Bronchial epithelial cell (primary cell): ENCODE data around the gene FHIT. TPM values are rescaled to one million over a fixed set of nuclear protein-coding genes. Genes with fewer than 3 reads are reported as not detected.
A peak's percentile ranks its signal among the peaks of the same experiment; 100 is the strongest.

Source experiments
- DNase-seq: peaks from one replicate; pipeline ENCODE4 v3.0.0-alpha.2; 2010; ENCODE audit warnings: low read depth
- FAIRE-seq: peaks from 2 replicates; lab custom pipeline; 2011; peaks lifted over from hg19 to GRCh38; lab: Jason Lieb, UNC
- H3K27me3 ChIP-seq: 2 replicates; pipeline ENCODE4 v1.5.1; 2011; ENCODE audit warnings: low read length; ENCODE audit not compliant: control insufficient read depth, insufficient read depth
- H3K36me3 ChIP-seq: 2 replicates; pipeline ENCODE4 v1.5.1; 2011; ENCODE audit warnings: low read length; ENCODE audit not compliant: control insufficient read depth, insufficient read depth
- H3K4me3 ChIP-seq: 2 replicates; pipeline ENCODE4 v1.5.1; 2011; ENCODE audit warnings: mild to moderate bottlenecking, low read depth, low read length, control low read depth
- total RNA-seq: library from RNA; depleted of rRNA; stranded (reverse); fragments of >200 nt; gene quantifications from 2 replicates; pipeline ENCODE4 v1.2.1, GENCODE V29; 2014
- TF ChIP-seq, protein P1 (sequence below): IDR thresholded peaks from 2 replicates; pipeline ENCODE4 v1.5.1; 2011; ENCODE audit warnings: mild to moderate bottlenecking, moderate library complexity, low read length, control low read depth, inconsistent platforms; ENCODE audit not compliant: insufficient read depth, severe bottlenecking

Gene FHIT
- total RNA-seq, 1 donor from 2014 or later = 1.6 TPM

DNA sequence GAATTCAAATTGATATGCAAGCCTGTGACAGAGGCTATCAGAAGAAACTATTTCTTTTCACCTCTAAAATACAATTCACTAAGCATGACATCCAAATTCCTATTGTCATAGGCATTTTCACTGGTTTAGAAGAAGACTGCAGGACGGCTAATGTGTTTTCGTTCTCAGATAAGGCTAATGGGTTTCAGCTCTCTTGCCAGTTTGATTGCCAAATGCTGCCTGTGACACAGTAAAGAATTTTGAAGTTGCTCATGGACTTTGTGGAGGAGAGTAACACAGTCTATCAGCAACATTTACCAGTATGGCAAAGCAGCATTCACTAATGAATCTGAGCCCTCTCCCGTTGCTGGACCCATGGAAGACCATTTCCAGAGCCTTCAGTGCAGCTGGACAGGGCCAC, 948.1 kb downstream of the FHIT start:
- no peaks in the 10 kb centered on the region for H3K36me3 ChIP-seq
- DNase-seq (no peak), FAIRE-seq (no peak)
- TF ChIP-seq, protein P1, sequence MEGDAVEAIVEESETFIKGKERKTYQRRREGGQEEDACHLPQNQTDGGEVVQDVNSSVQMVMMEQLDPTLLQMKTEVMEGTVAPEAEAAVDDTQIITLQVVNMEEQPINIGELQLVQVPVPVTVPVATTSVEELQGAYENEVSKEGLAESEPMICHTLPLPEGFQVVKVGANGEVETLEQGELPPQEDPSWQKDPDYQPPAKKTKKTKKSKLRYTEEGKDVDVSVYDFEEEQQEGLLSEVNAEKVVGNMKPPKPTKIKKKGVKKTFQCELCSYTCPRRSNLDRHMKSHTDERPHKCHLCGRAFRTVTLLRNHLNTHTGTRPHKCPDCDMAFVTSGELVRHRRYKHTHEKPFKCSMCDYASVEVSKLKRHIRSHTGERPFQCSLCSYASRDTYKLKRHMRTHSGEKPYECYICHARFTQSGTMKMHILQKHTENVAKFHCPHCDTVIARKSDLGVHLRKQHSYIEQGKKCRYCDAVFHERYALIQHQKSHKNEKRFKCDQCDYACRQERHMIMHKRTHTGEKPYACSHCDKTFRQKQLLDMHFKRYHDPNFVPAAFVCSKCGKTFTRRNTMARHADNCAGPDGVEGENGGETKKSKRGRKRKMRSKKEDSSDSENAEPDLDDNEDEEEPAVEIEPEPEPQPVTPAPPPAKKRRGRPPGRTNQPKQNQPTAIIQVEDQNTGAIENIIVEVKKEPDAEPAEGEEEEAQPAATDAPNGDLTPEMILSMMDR = no peak
- no peak overlapping the region for H3K4me3 ChIP-seq
- no peaks in the 10 kb centered on the region for H3K27me3 ChIP-seq

DNA sequence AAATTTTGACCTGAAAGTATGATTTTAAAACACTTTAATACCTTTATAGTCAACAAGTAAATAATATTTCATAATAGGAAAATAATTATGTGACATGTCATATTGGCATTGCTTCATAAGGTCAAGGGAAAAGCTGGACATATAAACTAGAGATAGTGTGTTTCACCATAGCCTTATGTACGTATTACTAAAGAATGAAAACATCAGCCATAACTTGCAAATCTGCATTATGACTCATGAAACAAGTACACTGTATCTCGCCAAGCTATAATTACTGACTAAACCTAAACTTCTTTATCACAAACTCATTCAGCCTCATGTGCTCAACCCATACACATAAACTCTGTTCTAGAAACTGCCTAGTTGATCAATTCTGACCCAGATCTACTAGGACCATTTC, 950.1 kb downstream of the FHIT start:
- TF ChIP-seq, protein P1 = no peak
- Histone ChIP-seq H3K4me3 (no peak overlapping the region), H3K27me3 (no peaks in the 10 kb centered on the region), H3K36me3 (no peaks in the 10 kb centered on the region)
- FAIRE-seq = no peak
- peak; percentile 74 for DNase-seq

DNA sequence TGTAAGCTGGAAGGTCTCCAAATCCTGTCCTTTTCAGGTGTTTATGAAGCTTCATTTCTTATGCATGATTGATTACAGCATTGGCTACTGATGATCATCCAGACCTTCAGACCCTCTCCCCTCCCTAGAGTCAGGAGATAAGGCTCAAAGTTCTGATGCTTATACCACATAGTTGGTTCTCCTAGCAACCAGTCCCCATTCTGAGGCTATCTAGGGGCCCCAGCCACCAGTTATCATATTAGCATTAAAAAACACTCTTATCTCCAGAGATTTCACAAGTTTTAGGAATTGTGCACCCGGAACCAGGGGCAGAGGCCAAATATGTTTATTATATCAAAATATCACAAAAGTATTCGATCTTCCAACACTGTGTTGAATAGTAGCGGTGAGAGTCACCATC, 953.1 kb downstream of the FHIT start:
- FAIRE-seq = no peak
- Histone ChIP-seq H3K36me3 (no peaks in the 10 kb centered on the region), H3K27me3 (no peaks in the 10 kb centered on the region), H3K4me3 (no peak overlapping the region)
- no peak for DNase-seq
- TF ChIP-seq, protein P1 = no peak

DNA sequence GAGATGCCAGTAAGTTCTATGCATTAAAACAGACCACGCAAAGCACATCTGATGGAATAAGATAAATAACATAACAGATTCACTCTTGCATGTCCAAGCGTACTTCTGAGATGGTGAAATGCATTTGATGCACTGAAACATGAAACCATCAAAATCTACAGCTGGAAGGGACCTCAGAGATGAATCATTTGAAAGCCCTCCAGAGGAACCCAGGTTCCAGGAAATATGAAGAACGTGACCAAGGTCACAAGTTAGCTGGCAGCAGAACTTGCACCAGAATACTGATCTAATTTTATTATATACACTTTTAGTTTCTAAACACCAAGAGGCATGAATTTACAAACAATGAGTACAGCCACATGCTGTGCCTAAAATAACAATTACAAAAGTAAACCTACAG, 957.1 kb downstream of the FHIT start:
- TF ChIP-seq, protein P1 = no peak
- FAIRE-seq (no peak), DNase-seq (peak; percentile 3)
- Histone ChIP-seq H3K4me3 (no peak overlapping the region), H3K27me3 (no peaks in the 10 kb centered on the region), H3K36me3 (no peaks in the 10 kb centered on the region)

DNA sequence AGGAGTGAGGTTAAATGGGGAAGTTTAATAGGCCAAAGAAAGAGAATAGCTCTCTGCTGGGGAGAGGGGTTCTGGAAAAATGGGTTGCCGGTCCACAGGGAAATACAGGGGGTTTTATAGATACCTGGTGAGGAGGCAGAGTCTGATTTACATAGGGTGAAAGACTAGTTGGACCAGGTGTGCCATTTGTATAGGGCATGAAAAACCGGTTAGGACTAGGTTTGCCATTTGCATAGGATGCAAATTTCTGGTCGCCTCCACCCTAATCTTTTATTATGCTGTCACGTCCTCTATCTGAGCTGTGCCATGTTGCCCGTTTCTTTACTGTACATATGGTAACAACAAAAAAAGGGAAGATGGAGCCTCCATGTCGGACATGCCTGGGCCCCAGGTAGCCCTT, 960.1 kb downstream of the FHIT start:
- TF ChIP-seq, protein P1 = no peak
- FAIRE-seq (no peak), DNase-seq (no peak)
- no peaks in the 10 kb centered on the region for H3K36me3 ChIP-seq
- H3K4me3 ChIP-seq = no peak overlapping the region
- H3K27me3 ChIP-seq = no peaks in the 10 kb centered on the region

DNA sequence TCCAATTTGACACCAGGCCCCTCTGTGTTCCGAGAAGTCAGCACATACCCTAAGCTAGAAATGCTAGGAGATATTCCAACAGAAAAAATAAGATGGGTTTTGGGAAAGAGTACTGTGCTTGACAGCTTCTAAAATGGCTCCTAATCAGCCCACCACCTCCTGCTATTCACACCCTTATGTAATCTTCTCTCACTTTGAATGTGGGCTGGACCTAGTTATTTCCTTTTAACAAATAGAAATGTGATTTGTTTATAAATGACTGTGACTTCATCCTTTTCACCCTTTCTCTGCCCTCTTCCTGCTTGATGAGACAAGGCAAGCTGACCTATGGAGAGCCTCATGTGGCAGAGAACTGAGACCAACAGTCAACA, 961.1 kb downstream of the FHIT start:
- no peaks in the 10 kb centered on the region for H3K27me3 ChIP-seq
- H3K36me3 ChIP-seq = no peaks in the 10 kb centered on the region
- FAIRE-seq (no peak), DNase-seq (no peak)
- no peak overlapping the region for H3K4me3 ChIP-seq
- TF ChIP-seq, protein P1 = no peak
